Vagina (tissue), 2 donors: ENCODE data around the gene CSNK1G3. TPM values are rescaled to one million over a fixed set of nuclear protein-coding genes. Genes with fewer than 3 reads are reported as not detected.

Experiments used
- DNase-seq, 2 donors: peaks; one replicate each; pipeline ENCODE4 v3.0.0-alpha.2; 2017; ENCODE audit errors: extremely low spot score in 2 of 2
- H3K27ac ChIP-seq: fragments of 200-600 bp; sonication (generic); one replicate; pipeline ENCODE4 v1.5.1; 2019
- H3K27me3 ChIP-seq: fragments of 200-600 bp; sonication (generic); one replicate; pipeline ENCODE4 v1.5.1; 2019
- H3K36me3 ChIP-seq, 2 donors: fragments of 200-600 bp; sonication (generic); one replicate each; pipeline ENCODE4 v1.5.1; 2017 to 2019
- H3K4me1 ChIP-seq: fragments of 200-600 bp; sonication (generic); one replicate; pipeline ENCODE4 v1.5.1; 2019
- H3K4me3 ChIP-seq, 2 donors: fragments of 200-600 bp; sonication (generic); 1 replicate in 1 of 2; 2 replicates in 1 of 2; pipeline ENCODE4 v1.5.1; 2016 to 2019
- H3K9me3 ChIP-seq: fragments of 200-600 bp; sonication (generic); one replicate; pipeline ENCODE4 v1.5.1; 2019
- POLR2A ChIP-seq, 2 donors: fragments of 450-650 bp; IDR thresholded peaks; one replicate each; pipeline ENCODE4 v1.6.1; 2017; ENCODE audit warnings: antibody characterized with exemption in 2 of 2, mild to moderate bottlenecking in 2 of 2, moderate library complexity in 2 of 2
- POLR2AphosphoS5 ChIP-seq, 2 donors: sonication (generic); formaldehyde crosslinking; IDR thresholded peaks; one replicate each; pipeline ENCODE4 v1.9.0; 2017; ENCODE audit warnings: antibody characterized with exemption in 2 of 2, mild to moderate bottlenecking in 2 of 2, low read depth in 1 of 2; ENCODE audit not compliant: insufficient read depth in 1 of 2
- intact Hi-C: fragments of 100-400 bp; cut with DNase I; formaldehyde crosslinking; loops from one replicate; pipeline ENCODE4 v1.15.1; 2023
- total RNA-seq: library from RNA; depleted of rRNA; stranded (reverse); fragments of >200 nt; gene quantifications from one replicate; pipeline ENCODE4 v1.2.3, GENCODE V29; 2016
- TF ChIP-seq, protein P1 (sequence below), 3 experiments: fragments of 450-650 bp in 2 of 3; fragments of 200-600 bp in 1 of 3; sonication (generic) in 1 of 3; IDR thresholded peaks; one replicate each; pipeline ENCODE4 v1.5.1; 2017 to 2019; ENCODE audit warnings: antibody characterized with exemption in 3 of 3, mild to moderate bottlenecking in 2 of 3, moderate library complexity in 2 of 3

CSNK1G3 gene
- total RNA-seq, 1 donor from 2014 or later = 34.4 TPM

DNA sequence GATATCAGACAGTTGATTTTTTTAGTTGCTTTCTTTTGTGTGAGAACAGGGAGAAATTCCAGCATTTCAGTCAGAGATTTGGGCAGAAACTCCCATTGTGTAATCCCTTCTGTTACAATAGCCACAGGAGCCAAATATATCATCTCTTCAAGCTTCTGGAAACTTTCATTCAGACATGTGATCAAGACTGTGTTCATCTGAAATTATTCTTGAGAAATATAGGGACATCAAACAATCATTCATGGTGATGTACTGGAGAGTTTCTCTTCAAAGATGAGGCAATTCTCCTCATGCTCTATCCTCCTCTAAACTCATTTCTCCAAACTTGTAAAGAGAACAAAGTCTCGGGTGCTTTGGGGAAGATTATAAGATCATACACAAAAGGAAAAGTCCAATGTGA is 35.2 kb upstream of the CSNK1G3 start:
- no peaks in the 10 kb centered on the region for H3K27me3 ChIP-seq
- H3K27ac ChIP-seq = no peak overlapping the region
- H3K4me3 ChIP-seq = no peak overlapping the region
- intact Hi-C loops = no loop called here
- TF ChIP-seq, protein P1, sequence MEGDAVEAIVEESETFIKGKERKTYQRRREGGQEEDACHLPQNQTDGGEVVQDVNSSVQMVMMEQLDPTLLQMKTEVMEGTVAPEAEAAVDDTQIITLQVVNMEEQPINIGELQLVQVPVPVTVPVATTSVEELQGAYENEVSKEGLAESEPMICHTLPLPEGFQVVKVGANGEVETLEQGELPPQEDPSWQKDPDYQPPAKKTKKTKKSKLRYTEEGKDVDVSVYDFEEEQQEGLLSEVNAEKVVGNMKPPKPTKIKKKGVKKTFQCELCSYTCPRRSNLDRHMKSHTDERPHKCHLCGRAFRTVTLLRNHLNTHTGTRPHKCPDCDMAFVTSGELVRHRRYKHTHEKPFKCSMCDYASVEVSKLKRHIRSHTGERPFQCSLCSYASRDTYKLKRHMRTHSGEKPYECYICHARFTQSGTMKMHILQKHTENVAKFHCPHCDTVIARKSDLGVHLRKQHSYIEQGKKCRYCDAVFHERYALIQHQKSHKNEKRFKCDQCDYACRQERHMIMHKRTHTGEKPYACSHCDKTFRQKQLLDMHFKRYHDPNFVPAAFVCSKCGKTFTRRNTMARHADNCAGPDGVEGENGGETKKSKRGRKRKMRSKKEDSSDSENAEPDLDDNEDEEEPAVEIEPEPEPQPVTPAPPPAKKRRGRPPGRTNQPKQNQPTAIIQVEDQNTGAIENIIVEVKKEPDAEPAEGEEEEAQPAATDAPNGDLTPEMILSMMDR (IDR thresholded peaks at IDR 0.05) = no peak
- TF ChIP-seq POLR2AphosphoS5 (IDR thresholded peaks at IDR 0.05; ENCODE audit: insufficient read depth in 1 of 2, low read depth in 1 of 2) = no peak
- no peak for TF ChIP-seq POLR2A (IDR thresholded peaks at IDR 0.05)
- H3K36me3 ChIP-seq = no peaks in the 10 kb centered on the region
- no peaks in the 10 kb centered on the region for H3K9me3 ChIP-seq
- no peak for DNase-seq
- H3K4me1 ChIP-seq = no peaks in the 10 kb centered on the region

- no peaks in the 10 kb centered on the region for H3K27me3 ChIP-seq
- H3K9me3 ChIP-seq = no peaks in the 10 kb centered on the region
- intact Hi-C loops = no loop called here
- no peak overlapping the region for H3K4me3 ChIP-seq
- TF ChIP-seq POLR2A (IDR thresholded peaks at IDR 0.05) = no peak
- no peak for TF ChIP-seq POLR2AphosphoS5 (IDR thresholded peaks at IDR 0.05; ENCODE audit: insufficient read depth in 1 of 2, low read depth in 1 of 2)
- TF ChIP-seq, protein P1 (IDR thresholded peaks at IDR 0.05) = no peak
- H3K27ac ChIP-seq = no peak overlapping the region
- DNase-seq = no peak
- H3K36me3 ChIP-seq = no peaks in the 10 kb centered on the region
- H3K4me1 ChIP-seq = no peaks in the 10 kb centered on the region
These were observed 33.4 kb upstream of the CSNK1G3 start for GRCh38 chr5:123478546-123478945.

GRCh38 chr5:123482258-123482657 is 29.7 kb upstream of the CSNK1G3 start:
- intact Hi-C loops = no loop called here
- DNase-seq = no peak
- Histone ChIP-seq H3K4me3 (no peak overlapping the region), H3K4me1 (no peaks in the 10 kb centered on the region), H3K9me3 (no peaks in the 10 kb centered on the region), H3K27me3 (no peaks in the 10 kb centered on the region), H3K36me3 (no peaks in the 10 kb centered on the region), H3K27ac (no peak overlapping the region)
- TF ChIP-seq POLR2AphosphoS5 (IDR thresholded peaks at IDR 0.05; ENCODE audit: insufficient read depth in 1 of 2, low read depth in 1 of 2) (no peak), POLR2A (IDR thresholded peaks at IDR 0.05) (no peak)
- TF ChIP-seq, protein P1 (IDR thresholded peaks at IDR 0.05) = no peak

GRCh38 chr5:123483446-123484077 is 28.4 kb upstream of the CSNK1G3 start:
- no peak overlapping the region for H3K4me3 ChIP-seq
- H3K9me3 ChIP-seq = no peaks in the 10 kb centered on the region
- DNase-seq = no peak
- H3K27ac ChIP-seq = no peak overlapping the region
- no peaks in the 10 kb centered on the region for H3K36me3 ChIP-seq
- H3K4me1 ChIP-seq = no peaks in the 10 kb centered on the region
- TF ChIP-seq, protein P1 (IDR thresholded peaks at IDR 0.05) = no peak
- TF ChIP-seq POLR2A (IDR thresholded peaks at IDR 0.05) (no peak), POLR2AphosphoS5 (IDR thresholded peaks at IDR 0.05; ENCODE audit: insufficient read depth in 1 of 2, low read depth in 1 of 2) (no peak)
- no peaks in the 10 kb centered on the region for H3K27me3 ChIP-seq
- intact Hi-C loops = no loop called here

GRCh38 chr5:123485275-123485674 is 26.7 kb upstream of the CSNK1G3 start:
- no peaks in the 10 kb centered on the region for H3K27me3 ChIP-seq
- no peaks in the 10 kb centered on the region for H3K4me1 ChIP-seq
- DNase-seq = no peak
- no peaks in the 10 kb centered on the region for H3K36me3 ChIP-seq
- H3K4me3 ChIP-seq = no peak overlapping the region
- intact Hi-C loops = no loop called here
- no peaks in the 10 kb centered on the region for H3K9me3 ChIP-seq
- no peak overlapping the region for H3K27ac ChIP-seq
- TF ChIP-seq, protein P1 (IDR thresholded peaks at IDR 0.05) = no peak
- TF ChIP-seq POLR2A (IDR thresholded peaks at IDR 0.05) = no peak
- TF ChIP-seq POLR2AphosphoS5 (IDR thresholded peaks at IDR 0.05; ENCODE audit: insufficient read depth in 1 of 2, low read depth in 1 of 2) = no peak
